Measurements from ENCODE around the gene RBBP8NL. TPM values are rescaled to one million over a fixed set of nuclear protein-coding genes. Genes with fewer than 3 reads are reported as not detected.

The RBBP8NL gene
- total and polyA plus RNA-seq, 2 of the 8 experiments (the other 6 are each of a cell fraction or from before 2014, with no cell fraction given): 0.43 to 0.48 TPM

DNA sequence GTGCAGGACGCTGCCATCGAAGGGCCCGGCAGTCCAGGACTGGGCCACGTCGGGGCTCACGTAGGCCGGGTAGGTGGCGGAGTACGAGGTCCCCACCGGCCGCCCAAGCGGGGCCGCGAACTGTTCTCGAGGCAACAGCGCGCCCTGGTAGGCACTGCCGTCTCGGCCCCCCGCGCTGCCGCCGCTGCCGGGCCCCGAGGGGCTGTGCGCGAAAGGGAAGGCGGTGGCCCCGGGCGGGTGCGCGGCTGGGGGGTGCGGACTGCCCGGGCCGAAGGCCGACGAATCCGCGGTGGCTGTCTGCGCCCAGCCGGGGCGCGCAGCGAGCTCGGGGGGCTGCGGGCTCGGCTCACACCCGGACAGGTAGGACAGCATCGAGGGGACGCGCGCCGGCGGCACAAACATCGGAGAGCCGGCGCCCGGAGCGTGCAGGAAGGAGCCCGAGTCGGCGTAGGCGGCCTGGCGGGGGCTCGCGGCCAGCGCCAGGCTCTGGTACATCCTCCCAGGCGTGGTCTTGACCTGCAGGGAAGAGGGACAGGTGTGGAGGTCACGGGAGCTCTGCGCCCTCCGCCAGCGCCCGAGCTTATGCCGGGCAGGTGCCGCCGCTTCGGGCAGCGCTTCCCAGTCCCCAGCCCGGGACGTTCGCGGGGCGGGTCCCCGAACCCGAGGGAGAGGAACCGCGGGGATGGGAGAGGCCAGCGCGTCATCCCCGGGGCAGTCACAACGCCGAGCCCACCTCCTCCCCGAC is 47.9 kb upstream of the RBBP8NL start:
- Histone ChIP-seq H3K27ac (ENCODE audit: low read depth, low read length) (no peak overlapping the region), H3K14ac (ENCODE audit: insufficient read length) (no peak overlapping the region), H2AK5ac (ENCODE audit: low read depth, low read length) (peak overlapping the region; percentile 24; the same call in 1 of the 2 replicates), H3K4ac (replicated peaks; ENCODE audit: insufficient read length, low read depth, low read length) (no peak overlapping the region), H3K18ac (ENCODE audit: extremely low read depth, low read length) (no peak overlapping the region), H3K36me3 (ENCODE audit: control insufficient read depth in 2 of 4, insufficient read depth in 4 of 4, low read length in 3 of 4) (peaks cover 0 to 7% (median 0%) of the 10 kb centered on the region in 4 experiments; a peak in 1 of 8 replicates), H3K79me1 (ENCODE audit: low read depth, low read length) (no peaks in the 10 kb centered on the region), H3K4me3 (ENCODE audit: extremely low read depth in 1 of 4, insufficient read depth in 2 of 4, low read depth in 3 of 4, low read length in 4 of 4) (peak overlapping the region; percentile 14 to 63 (median 22); a peak in 6 of 8 replicates), H4K8ac (ENCODE audit: extremely low read depth, insufficient read depth, low read length) (no peak overlapping the region), H4K20me1 (replicated peaks in 1 of 2; ENCODE audit: control insufficient read depth in 1 of 2, insufficient read depth in 2 of 2, low read length in 2 of 2) (peaks cover 3 to 4% of the 10 kb centered on the region in 2 experiments), H3K27me3 (replicated peaks in 1 of 4; ENCODE audit: control insufficient read depth in 3 of 4, extremely low read depth in 1 of 4, insufficient read depth in 3 of 4, low read length in 3 of 4) (peaks cover 61 to 73% (median 72%) of the 10 kb centered on the region in 4 experiments), H3K4me2 (ENCODE audit: insufficient read depth in 1 of 2, low read depth in 2 of 2, low read length in 2 of 2) (peak overlapping the region; percentile 69 to 86), H3K23me2 (ENCODE audit: low read depth, low read length) (peaks cover 21% of the 10 kb centered on the region; the same call in 1 of the 2 replicates), H2AFZ (ENCODE audit: low read length) (peak overlapping the region; percentile 40; the same call in 1 of the 2 replicates), H2BK120ac (replicated peaks; ENCODE audit: low read depth, low read length) (no peak overlapping the region), H3K9ac (replicated peaks in 1 of 4; ENCODE audit: extremely low read depth in 1 of 4, low read depth in 3 of 4, low read length in 3 of 4) (no peak overlapping the region), H2BK12ac (ENCODE audit: low read depth, low read length) (no peak overlapping the region), H4K91ac (replicated peaks; ENCODE audit: insufficient read length, low read length) (no peak overlapping the region), H3K79me2 (ENCODE audit: control insufficient read depth in 1 of 2, insufficient read depth in 2 of 2, low read length in 2 of 2) (no peaks in the 10 kb centered on the region), H2BK20ac (ENCODE audit: low read length) (no peak overlapping the region), H3K56ac (replicated peaks; ENCODE audit: insufficient read length, low read depth, low read length) (no peak overlapping the region), H3K23ac (ENCODE audit: insufficient read length) (no peak overlapping the region), H3K9me3 (ENCODE audit: insufficient read depth in 2 of 2, low read depth in 1 of 2, low read length in 1 of 2) (no peaks in the 10 kb centered on the region), H2BK15ac (ENCODE audit: low read length) (no peak overlapping the region), H2BK5ac (ENCODE audit: low read depth, low read length) (no peak overlapping the region), H4K5ac (ENCODE audit: insufficient read length, low read depth, low read length) (no peak overlapping the region), H3K4me1 (replicated peaks in 1 of 4; ENCODE audit: control insufficient read depth in 3 of 4, insufficient read depth in 4 of 4, low read length in 3 of 4) (peaks cover 0 to 19% (median 9%) of the 10 kb centered on the region in 4 experiments; a peak in 6 of 7 replicates)
- CTCF ChIA-PET (ENCODE audit: partially characterized antibody): interaction anchor here (1.3 to 1.7 kb wide), 2 partner anchors 25 to 33 kb away, joined by 3 read pairs; no protein-coding TSS in a partner anchor
- 4% methylated on average over 61 of the region's 93 CpGs; no CpG with 5 or more reads in 1 of the 2 experiments for WGBS, 2 experiments (ENCODE audit: extremely low coverage in 1 of 2, insufficient coverage in 1 of 2, insufficient read length in 1 of 2, insufficient replicate concordance in 2 of 2, low coverage in 1 of 2, low lambda C conversion rate in 2 of 2, missing lambda C conversion rate in 1 of 2)
- DNase-seq (ENCODE audit: low read depth in 1 of 2, low spot score in 2 of 2): peak in 1 of 2 experiments; percentile 80
- POLR2A ChIA-PET (ENCODE audit: partially characterized antibody): no interaction called here
- FAIRE-seq: no peak
- no peak for TF ChIP-seq GABPA (IDR thresholded peaks at IDR 0.05; ENCODE audit: borderline replicate concordance, insufficient read depth, low read length)
- no peak for TF ChIP-seq SIN3A (conservative IDR thresholded peaks at IDR 0.05 in 1 of 2, IDR thresholded peaks at IDR 0.05 in 1 of 2; ENCODE audit: low read depth in 1 of 2, low read length in 2 of 2)
- TF ChIP-seq ZNF274 (IDR thresholded peaks at IDR 0.05; ENCODE audit: borderline replicate concordance, extremely low read depth, low read length): no peak
- peak; percentile 72; the same call in 1 of the 2 replicates for TF ChIP-seq RBBP5 (IDR thresholded peaks at IDR 0.05; ENCODE audit: borderline replicate concordance, low read depth, low read length)
- no peak for TF ChIP-seq BCL11A (IDR thresholded peaks at IDR 0.05; ENCODE audit: low read depth in 2 of 2, low read length in 2 of 2)
- TF ChIP-seq EZH2 (IDR thresholded peaks at IDR 0.05; ENCODE audit: low read depth, low read length, severe bottlenecking): peak; percentile 100
- TF ChIP-seq, protein P1, sequence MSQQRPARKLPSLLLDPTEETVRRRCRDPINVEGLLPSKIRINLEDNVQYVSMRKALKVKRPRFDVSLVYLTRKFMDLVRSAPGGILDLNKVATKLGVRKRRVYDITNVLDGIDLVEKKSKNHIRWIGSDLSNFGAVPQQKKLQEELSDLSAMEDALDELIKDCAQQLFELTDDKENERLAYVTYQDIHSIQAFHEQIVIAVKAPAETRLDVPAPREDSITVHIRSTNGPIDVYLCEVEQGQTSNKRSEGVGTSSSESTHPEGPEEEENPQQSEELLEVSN (IDR thresholded peaks at IDR 0.05): 0 out of 2 replicates have a peak, but pooled peaks have one; percentile 31
- peak; percentile 100 for TF ChIP-seq SUZ12 (IDR thresholded peaks at IDR 0.05; ENCODE audit: low read length)
- peak; percentile 94 for TF ChIP-seq RNF2 (IDR thresholded peaks at IDR 0.05; ENCODE audit: borderline replicate concordance, low read depth, low read length, missing control alignments, poor library complexity, severe bottlenecking)

All from H1 (cell line).